MM.1S (cell line): Measurements from ENCODE around the gene PRKCA.

Experiments
- EZH2 ChIP-seq: fragments of 300-600 bp; sonication (generic); optimal IDR thresholded peaks from 2 replicates; pipeline ENCODE3; 2017; ENCODE audit warnings: low read depth, mild to moderate bottlenecking, antibody characterized with exemption, low read length, mixed read lengths
- TF ChIP-seq, protein P1 (sequence below): fragments of 300-600 bp; sonication (generic); IDR thresholded peaks from 2 replicates; pipeline ENCODE4 v1.5.1; 2016; ENCODE audit warnings: antibody characterized with exemption, low read length, mixed read lengths

DNA sequence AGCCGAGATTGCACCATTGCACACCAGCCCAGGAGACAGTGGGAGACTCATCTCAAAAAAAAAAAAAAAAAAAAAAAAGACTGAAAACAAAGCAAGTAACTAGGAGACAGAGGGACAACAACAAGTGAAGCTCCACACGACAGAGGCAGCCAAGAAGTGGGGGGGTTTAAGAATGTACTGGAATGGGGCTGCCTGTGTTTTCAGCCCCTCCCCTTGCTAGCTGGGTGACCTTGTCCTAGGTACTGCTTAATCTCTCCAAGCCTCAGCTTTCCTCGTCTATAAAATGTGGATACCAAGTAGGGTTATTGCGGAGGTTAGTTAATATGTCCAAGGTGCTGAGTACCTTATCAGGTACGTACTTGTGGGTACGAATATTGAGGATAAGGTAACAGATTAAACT, 368.7 kb downstream of the PRKCA start:
- TF ChIP-seq, protein P1, sequence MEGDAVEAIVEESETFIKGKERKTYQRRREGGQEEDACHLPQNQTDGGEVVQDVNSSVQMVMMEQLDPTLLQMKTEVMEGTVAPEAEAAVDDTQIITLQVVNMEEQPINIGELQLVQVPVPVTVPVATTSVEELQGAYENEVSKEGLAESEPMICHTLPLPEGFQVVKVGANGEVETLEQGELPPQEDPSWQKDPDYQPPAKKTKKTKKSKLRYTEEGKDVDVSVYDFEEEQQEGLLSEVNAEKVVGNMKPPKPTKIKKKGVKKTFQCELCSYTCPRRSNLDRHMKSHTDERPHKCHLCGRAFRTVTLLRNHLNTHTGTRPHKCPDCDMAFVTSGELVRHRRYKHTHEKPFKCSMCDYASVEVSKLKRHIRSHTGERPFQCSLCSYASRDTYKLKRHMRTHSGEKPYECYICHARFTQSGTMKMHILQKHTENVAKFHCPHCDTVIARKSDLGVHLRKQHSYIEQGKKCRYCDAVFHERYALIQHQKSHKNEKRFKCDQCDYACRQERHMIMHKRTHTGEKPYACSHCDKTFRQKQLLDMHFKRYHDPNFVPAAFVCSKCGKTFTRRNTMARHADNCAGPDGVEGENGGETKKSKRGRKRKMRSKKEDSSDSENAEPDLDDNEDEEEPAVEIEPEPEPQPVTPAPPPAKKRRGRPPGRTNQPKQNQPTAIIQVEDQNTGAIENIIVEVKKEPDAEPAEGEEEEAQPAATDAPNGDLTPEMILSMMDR, result no peak
- no peak for TF ChIP-seq EZH2
